NT2/D1 (cell line): ENCODE results near the gene NFASC.

Source experiments
- SUZ12 ChIP-seq: IDR thresholded peaks from 2 replicates; pipeline ENCODE4 v1.6.1; 2011; ENCODE audit not compliant: insufficient read length, insufficient read depth; ENCODE audit errors: extremely low read depth
- YY1 ChIP-seq: IDR thresholded peaks from 2 replicates; pipeline ENCODE4 v1.6.1; 2011; ENCODE audit not compliant: insufficient read length, insufficient read depth
- ZNF274 ChIP-seq: IDR thresholded peaks from 2 replicates; pipeline ENCODE4 v1.6.1; 2011; ENCODE audit warnings: mild to moderate bottlenecking, low read depth, low read length

- TF ChIP-seq ZNF274 (no peak), YY1 (no peak), SUZ12 (no peak)
These were observed 132.0 kb downstream of the NFASC start for GRCh38 chr1:205002705-205003104.
